H9 (cell line): ENCODE measurements around the gene ANHX. TPM values are rescaled to one million over a fixed set of nuclear protein-coding genes. Genes with fewer than 3 reads are reported as not detected.

Source experiments
- DNase-seq: peaks from one replicate; pipeline ENCODE4 v3.0.0-alpha.2; 2017
- H2AFZ ChIP-seq: one replicate; pipeline ENCODE4 v1.6.1; 2013; ENCODE audit warnings: mild to moderate bottlenecking, low read length, control low read depth, moderate library complexity
- H2AK5ac ChIP-seq: 2 replicates; pipeline ENCODE4 v1.6.1; 2013; ENCODE audit warnings: low read length, control low read depth, mixed read lengths; ENCODE audit not compliant: insufficient read length
- H2BK120ac ChIP-seq: one replicate; pipeline ENCODE4 v1.6.1; 2013; ENCODE audit warnings: low read depth, mild to moderate bottlenecking, low read length, control low read depth, inconsistent platforms; ENCODE audit not compliant: poor library complexity, severe bottlenecking
- H2BK12ac ChIP-seq: 2 replicates; pipeline ENCODE4 v1.6.1; 2013; ENCODE audit warnings: low read length, control low read depth, mixed read lengths, low read depth; ENCODE audit not compliant: insufficient read length
- H2BK15ac ChIP-seq: 2 replicates; pipeline ENCODE4 v1.6.1; 2013; ENCODE audit warnings: low read depth, low read length, control low read depth
- H2BK20ac ChIP-seq: one replicate; pipeline ENCODE4 v1.6.1; 2013; ENCODE audit warnings: low read depth, mild to moderate bottlenecking, low read length, control low read depth, inconsistent platforms; ENCODE audit not compliant: poor library complexity, severe bottlenecking
- H2BK5ac ChIP-seq: 2 replicates; pipeline ENCODE4 v1.6.1; 2013; ENCODE audit warnings: low read length, control low read depth, mixed read lengths; ENCODE audit not compliant: insufficient read length
- H3K14ac ChIP-seq: 2 replicates; pipeline ENCODE4 v1.6.1; 2013; ENCODE audit warnings: low read length, control low read depth; ENCODE audit not compliant: insufficient read depth
- H3K18ac ChIP-seq: 2 replicates; pipeline ENCODE4 v1.6.1; 2013; ENCODE audit warnings: low read depth, mild to moderate bottlenecking, mixed read lengths, low read length, control low read depth; ENCODE audit not compliant: insufficient read length
- H3K23ac ChIP-seq: 2 replicates; pipeline ENCODE4 v1.6.1; 2013; ENCODE audit warnings: low read length, control low read depth, mixed read lengths, low read depth; ENCODE audit not compliant: insufficient read length
- H3K23me2 ChIP-seq: 2 replicates; pipeline ENCODE4 v1.6.1; 2013; ENCODE audit warnings: low read depth, mild to moderate bottlenecking, mixed read lengths, low read length, control low read depth; ENCODE audit not compliant: insufficient read length, poor library complexity, severe bottlenecking
- H3K27ac ChIP-seq: 2 replicates; pipeline ENCODE4 v1.5.1; 2013; ENCODE audit warnings: low read length, control low read depth, mixed read lengths, low read depth; ENCODE audit not compliant: insufficient read length
- H3K27me3 ChIP-seq: 2 replicates; pipeline ENCODE4 v1.6.1; 2013; ENCODE audit warnings: low read length, control low read depth, inconsistent platforms; ENCODE audit not compliant: insufficient read depth
- H3K4ac ChIP-seq: 2 replicates; pipeline ENCODE4 v1.6.1; 2013; ENCODE audit warnings: low read depth, mild to moderate bottlenecking, control low read depth, inconsistent platforms, low read length, moderate library complexity
- H3K4me1 ChIP-seq: 2 replicates; pipeline ENCODE4 v1.6.1; 2013; ENCODE audit warnings: low read length, control low read depth, inconsistent platforms; ENCODE audit not compliant: insufficient read depth
- H3K4me2 ChIP-seq: 2 replicates; pipeline ENCODE4 v1.6.1; 2013; ENCODE audit warnings: low read length, control low read depth, mixed read lengths; ENCODE audit not compliant: insufficient read length, insufficient read depth
- H3K56ac ChIP-seq: 2 replicates; pipeline ENCODE4 v1.6.1; 2013; ENCODE audit warnings: low read depth, mild to moderate bottlenecking, mixed read lengths, low read length, control low read depth; ENCODE audit not compliant: insufficient read length
- H3K79me1 ChIP-seq: 2 replicates; pipeline ENCODE4 v1.6.1; 2013; ENCODE audit warnings: low read depth, mild to moderate bottlenecking, moderate library complexity, low read length, control low read depth, inconsistent platforms; ENCODE audit not compliant: insufficient read depth, poor library complexity, severe bottlenecking
- H3K79me2 ChIP-seq: 2 replicates; pipeline ENCODE4 v1.6.1; 2013; ENCODE audit warnings: low read length, control low read depth, inconsistent platforms; ENCODE audit not compliant: insufficient read depth
- H3K9ac ChIP-seq: 2 replicates; pipeline ENCODE4 v1.6.1; 2013; ENCODE audit warnings: low read length, control low read depth, mixed read lengths; ENCODE audit not compliant: insufficient read length; ENCODE audit errors: extremely low read depth
- H3K9me3 ChIP-seq: one replicate; pipeline ENCODE4 v1.6.1; 2013; ENCODE audit warnings: low read depth, low read length, inconsistent platforms; ENCODE audit not compliant: control insufficient read depth
- H3T11ph ChIP-seq: one replicate; pipeline ENCODE4 v1.6.1; 2013; ENCODE audit warnings: mild to moderate bottlenecking, low read length, control low read depth, inconsistent platforms
- H4K20me1 ChIP-seq: one replicate; pipeline ENCODE4 v1.6.1; 2013; ENCODE audit not compliant: control insufficient read depth, insufficient read length, insufficient read depth
- H4K5ac ChIP-seq: 2 replicates; pipeline ENCODE4 v1.6.1; 2013; ENCODE audit warnings: low read depth, mild to moderate bottlenecking, mixed read lengths, low read length, control low read depth; ENCODE audit not compliant: insufficient read length
- H4K8ac ChIP-seq: replicated peaks from 2 replicates; pipeline ENCODE4 v1.6.1; 2013; ENCODE audit warnings: low read length, control low read depth, mixed read lengths, low read depth; ENCODE audit not compliant: insufficient read length
- H4K91ac ChIP-seq: 2 replicates; pipeline ENCODE4 v1.6.1; 2013; ENCODE audit warnings: low read depth, mild to moderate bottlenecking, moderate library complexity, mixed read lengths, low read length, control low read depth; ENCODE audit not compliant: insufficient read length
- H3K27ac Mint-ChIP-seq, 3 experiments: 2 replicates in 2 of 3; 3 replicates in 1 of 3; pipeline ENCODE4 v1.8.0; 2020 to 2021; ENCODE audit warnings: mixed read lengths in 3 of 3, mild to moderate bottlenecking in 1 of 3, moderate library complexity in 1 of 3
- H3K27me3 Mint-ChIP-seq: 2 replicates; pipeline ENCODE4 v1.8.0; 2021; ENCODE audit warnings: low read depth, mild to moderate bottlenecking, moderate library complexity, mixed read lengths
- H3K36me3 Mint-ChIP-seq, 3 experiments: 2 replicates in 2 of 3; 3 replicates in 1 of 3; pipeline ENCODE4 v1.8.0; 2020 to 2021; ENCODE audit warnings: low read depth in 3 of 3, mixed read lengths in 3 of 3; ENCODE audit not compliant: insufficient read depth in 1 of 3
- H3K4me1 Mint-ChIP-seq, 2 experiments: 2 replicates each; pipeline ENCODE4 v1.8.0; 2020; ENCODE audit warnings: mixed read lengths in 2 of 2
- H3K4me3 Mint-ChIP-seq, 2 experiments: 2 replicates in 1 of 2; 3 replicates in 1 of 2; pipeline ENCODE4 v1.8.0; 2020 to 2021; ENCODE audit warnings: mild to moderate bottlenecking in 2 of 2, mixed read lengths in 2 of 2, moderate library complexity in 1 of 2
- H3K9me3 Mint-ChIP-seq, 2 experiments: 2 replicates in 1 of 2; 3 replicates in 1 of 2; pipeline ENCODE4 v1.8.0; 2020; ENCODE audit warnings: mild to moderate bottlenecking in 2 of 2, mixed read lengths in 2 of 2, moderate library complexity in 1 of 2
- WGBS: extraction: QIAGEN DNeasy Blood & Tissue Kit; methylation state at CpG from one replicate; pipeline ENCODE4 v1.1.7; 2013; ENCODE audit warnings: missing lambda C conversion rate, low lambda C conversion rate, mixed read lengths; ENCODE audit not compliant: insufficient read length; ENCODE audit errors: extremely low coverage; 5-methylcytosine and 5-hydroxymethylcytosine counted together
- total RNA-seq: library from RNA; stranded (reverse); gene quantifications from 2 replicates; pipeline ENCODE4 v1.2.1, GENCODE V29; 2021
- TF ChIP-seq, protein P1 (sequence below): fragments of 200-600 bp; sonication (generic); conservative IDR thresholded peaks from 3 replicates; pipeline ENCODE4 v1.8.0; 2021; ENCODE audit warnings: antibody characterized with exemption, mild to moderate bottlenecking

The ANHX gene
- total RNA-seq, 1 experiment from 2014 or later: not detected

DNA sequence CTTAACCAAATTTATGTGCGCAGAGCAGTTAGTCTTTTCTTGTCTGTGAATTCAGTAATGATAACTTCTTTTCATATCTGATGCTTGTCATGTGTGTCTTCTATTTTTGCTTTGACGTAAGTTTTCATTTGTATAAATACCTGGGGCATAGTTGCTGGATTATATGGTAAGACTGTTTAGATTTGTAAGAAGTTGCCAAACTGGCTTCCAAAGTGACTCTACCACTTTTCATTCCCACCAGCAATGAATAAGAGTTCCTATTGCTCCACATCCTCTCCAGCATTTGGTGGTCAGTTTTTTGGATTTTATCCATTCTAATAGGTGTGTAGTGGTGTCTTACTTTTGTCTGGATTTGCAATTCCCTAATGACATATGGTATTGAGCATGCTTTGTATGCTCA lies 45.5 kb downstream of the ANHX start:
- WGBS: no CpG with 5 or more reads among the region's 2 CpGs
- Mint-ChIP-seq H3K4me1 (no peaks in the 10 kb centered on the region), H3K4me3 (no peak overlapping the region), H3K36me3 (peaks cover 100% of the 10 kb centered on the region in 3 experiments), H3K9me3 (peaks cover 98 to 99% of the 10 kb centered on the region in 2 experiments), H3K27ac (no peak overlapping the region), H3K27me3 (peaks cover under 1% of the 10 kb centered on the region; the same call in 1 of the 2 replicates)
- H3K79me1 ChIP-seq: no peaks in the 10 kb centered on the region
- H4K91ac ChIP-seq: no peak overlapping the region
- peaks cover 91% of the 10 kb centered on the region for H3K9me3 ChIP-seq
- H3K4ac ChIP-seq: no peak overlapping the region
- H4K5ac ChIP-seq: no peak overlapping the region
- H3K79me2 ChIP-seq: no peaks in the 10 kb centered on the region
- no peak for DNase-seq
- no peak overlapping the region for H3K14ac ChIP-seq
- H3K56ac ChIP-seq: no peak overlapping the region
- no peak overlapping the region for H3K27ac ChIP-seq
- no peak overlapping the region for H3K4me2 ChIP-seq
- H3K18ac ChIP-seq: no peak overlapping the region
- no peak overlapping the region for H2BK12ac ChIP-seq
- no peak overlapping the region for H3K23ac ChIP-seq
- H4K8ac ChIP-seq: no peak overlapping the region
- no peak overlapping the region for H2BK15ac ChIP-seq
- no peak overlapping the region for H2AK5ac ChIP-seq
- H3K4me1 ChIP-seq: no peaks in the 10 kb centered on the region
- H2BK120ac ChIP-seq: no peak overlapping the region
- no peak overlapping the region for H3K9ac ChIP-seq
- H3T11ph ChIP-seq: no peak overlapping the region
- H4K20me1 ChIP-seq: no peaks in the 10 kb centered on the region
- H3K23me2 ChIP-seq: no peaks in the 10 kb centered on the region
- H2AFZ ChIP-seq: no peak overlapping the region
- no peaks in the 10 kb centered on the region for H3K27me3 ChIP-seq
- TF ChIP-seq, protein P1, sequence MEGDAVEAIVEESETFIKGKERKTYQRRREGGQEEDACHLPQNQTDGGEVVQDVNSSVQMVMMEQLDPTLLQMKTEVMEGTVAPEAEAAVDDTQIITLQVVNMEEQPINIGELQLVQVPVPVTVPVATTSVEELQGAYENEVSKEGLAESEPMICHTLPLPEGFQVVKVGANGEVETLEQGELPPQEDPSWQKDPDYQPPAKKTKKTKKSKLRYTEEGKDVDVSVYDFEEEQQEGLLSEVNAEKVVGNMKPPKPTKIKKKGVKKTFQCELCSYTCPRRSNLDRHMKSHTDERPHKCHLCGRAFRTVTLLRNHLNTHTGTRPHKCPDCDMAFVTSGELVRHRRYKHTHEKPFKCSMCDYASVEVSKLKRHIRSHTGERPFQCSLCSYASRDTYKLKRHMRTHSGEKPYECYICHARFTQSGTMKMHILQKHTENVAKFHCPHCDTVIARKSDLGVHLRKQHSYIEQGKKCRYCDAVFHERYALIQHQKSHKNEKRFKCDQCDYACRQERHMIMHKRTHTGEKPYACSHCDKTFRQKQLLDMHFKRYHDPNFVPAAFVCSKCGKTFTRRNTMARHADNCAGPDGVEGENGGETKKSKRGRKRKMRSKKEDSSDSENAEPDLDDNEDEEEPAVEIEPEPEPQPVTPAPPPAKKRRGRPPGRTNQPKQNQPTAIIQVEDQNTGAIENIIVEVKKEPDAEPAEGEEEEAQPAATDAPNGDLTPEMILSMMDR: no peak
- no peak overlapping the region for H2BK20ac ChIP-seq
- H2BK5ac ChIP-seq: no peak overlapping the region
